Measurements from ENCODE around the gene SLC22A7. TPM values are rescaled to one million over a fixed set of nuclear protein-coding genes. Genes with fewer than 3 reads are reported as not detected.
A peak's percentile ranks its signal among the peaks of the same experiment; 100 is the strongest.

Gene SLC22A7
- total RNA-seq, 4 donors from 2014 or later: 0.42 TPM; not detected in 3

DNA sequence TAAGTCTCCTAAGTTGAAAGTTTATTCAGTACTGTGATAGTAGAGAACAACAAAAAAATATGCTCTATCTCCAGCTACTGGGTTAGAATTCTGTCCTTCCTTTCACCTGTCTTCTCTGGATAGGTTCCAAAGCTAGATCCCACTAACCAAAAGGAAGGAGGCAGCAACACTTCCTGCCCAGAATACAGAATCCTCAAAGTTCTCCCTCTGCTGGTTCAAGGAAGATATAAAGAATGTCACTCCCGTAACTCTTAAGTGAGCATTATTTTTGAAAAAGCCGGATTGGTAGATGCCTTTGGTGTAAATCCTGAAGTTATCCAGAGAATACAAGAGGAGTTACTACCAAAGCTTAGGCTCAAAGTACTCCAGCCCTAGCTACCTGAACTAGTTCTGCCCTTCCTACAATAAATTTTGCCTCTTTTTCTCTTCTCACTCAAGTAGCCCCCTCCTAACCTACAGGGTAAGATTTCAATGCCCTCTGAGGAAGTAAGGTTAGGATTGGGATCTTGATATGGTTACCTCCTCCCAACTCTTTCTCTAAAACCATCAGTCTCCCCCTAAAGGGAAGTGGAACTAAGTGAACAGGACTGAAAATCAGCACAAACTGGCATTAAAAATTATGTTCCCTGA, 36.5 kb downstream of the SLC22A7 start:
- DNase-seq: no peak
- Histone ChIP-seq H3K27ac (no peak overlapping the region), H3K4me3 (no peak overlapping the region), H3K4me1 (peaks cover 6 to 9% of the 10 kb centered on the region in 2 donors), H3K27me3 (no peaks in the 10 kb centered on the region), H3K9me3 (no peaks in the 10 kb centered on the region), H3K36me3 (peaks cover 0 to 26% of the 10 kb centered on the region in 2 donors)
- in situ Hi-C loops (cut with MboI; ENCODE audit: low sequenced_read_pairs in 4 of 4) (loop anchor here in 1 of 4 donors (25.0 kb wide), 1 partner anchor 422 kb away; the partner anchor contains the start of gene PTCRA), intact Hi-C loops (cut with DNase I; ENCODE audit: low total_unique reads) (loop anchor here (10.0 kb wide), 1 partner anchor 430 kb away; no protein-coding TSS in a partner anchor)
- ATAC-seq: peak in 1 of 2 donors; percentile 69
- TF ChIP-seq POLR2A (IDR thresholded peaks at IDR 0.05): no peak
- TF ChIP-seq, protein P1, sequence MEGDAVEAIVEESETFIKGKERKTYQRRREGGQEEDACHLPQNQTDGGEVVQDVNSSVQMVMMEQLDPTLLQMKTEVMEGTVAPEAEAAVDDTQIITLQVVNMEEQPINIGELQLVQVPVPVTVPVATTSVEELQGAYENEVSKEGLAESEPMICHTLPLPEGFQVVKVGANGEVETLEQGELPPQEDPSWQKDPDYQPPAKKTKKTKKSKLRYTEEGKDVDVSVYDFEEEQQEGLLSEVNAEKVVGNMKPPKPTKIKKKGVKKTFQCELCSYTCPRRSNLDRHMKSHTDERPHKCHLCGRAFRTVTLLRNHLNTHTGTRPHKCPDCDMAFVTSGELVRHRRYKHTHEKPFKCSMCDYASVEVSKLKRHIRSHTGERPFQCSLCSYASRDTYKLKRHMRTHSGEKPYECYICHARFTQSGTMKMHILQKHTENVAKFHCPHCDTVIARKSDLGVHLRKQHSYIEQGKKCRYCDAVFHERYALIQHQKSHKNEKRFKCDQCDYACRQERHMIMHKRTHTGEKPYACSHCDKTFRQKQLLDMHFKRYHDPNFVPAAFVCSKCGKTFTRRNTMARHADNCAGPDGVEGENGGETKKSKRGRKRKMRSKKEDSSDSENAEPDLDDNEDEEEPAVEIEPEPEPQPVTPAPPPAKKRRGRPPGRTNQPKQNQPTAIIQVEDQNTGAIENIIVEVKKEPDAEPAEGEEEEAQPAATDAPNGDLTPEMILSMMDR (IDR thresholded peaks at IDR 0.05 in 4 of 5, conservative IDR thresholded peaks at IDR 0.05 in 1 of 5): peak in 4 of 5 experiments; percentile 22 to 42 (median 30)

DNA sequence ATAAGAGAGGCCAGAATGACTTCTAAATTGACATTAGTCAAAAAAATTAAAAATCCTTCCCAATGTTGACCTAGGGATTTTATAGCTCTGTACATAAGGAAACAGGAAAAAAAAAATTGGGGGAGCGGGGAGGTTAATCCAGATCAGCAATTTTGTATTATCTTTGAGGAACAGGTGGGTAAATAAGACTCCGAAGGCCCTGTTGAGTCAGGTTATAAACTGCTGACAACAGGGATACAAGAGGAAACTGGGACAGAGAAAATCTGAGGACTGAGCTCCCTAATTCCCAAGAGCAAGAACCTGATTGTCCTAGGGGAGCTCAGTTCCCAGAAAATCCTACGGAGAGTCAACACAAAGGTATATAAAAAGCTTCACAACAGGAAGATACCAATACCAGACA, 37.4 kb downstream of the SLC22A7 start:
- Histone ChIP-seq H3K4me3 (no peak overlapping the region), H3K36me3 (peaks cover 0 to 35% of the 10 kb centered on the region in 2 donors), H3K4me1 (peaks cover 6 to 9% of the 10 kb centered on the region in 2 donors), H3K27me3 (no peaks in the 10 kb centered on the region), H3K9me3 (no peaks in the 10 kb centered on the region), H3K27ac (no peak overlapping the region)
- in situ Hi-C loops (cut with MboI; ENCODE audit: low sequenced_read_pairs in 4 of 4) (loop anchor here in 1 of 4 donors (25.0 kb wide), 1 partner anchor 423 kb away; the partner anchor contains the start of gene PTCRA), intact Hi-C loops (cut with DNase I; ENCODE audit: low total_unique reads) (loop anchor here (10.0 kb wide), 1 partner anchor 431 kb away; no protein-coding TSS in a partner anchor)
- DNase-seq: no peak
- TF ChIP-seq, protein P1 (IDR thresholded peaks at IDR 0.05 in 4 of 5, conservative IDR thresholded peaks at IDR 0.05 in 1 of 5): no peak
- TF ChIP-seq POLR2A (IDR thresholded peaks at IDR 0.05): no peak
- no peak for ATAC-seq

DNA sequence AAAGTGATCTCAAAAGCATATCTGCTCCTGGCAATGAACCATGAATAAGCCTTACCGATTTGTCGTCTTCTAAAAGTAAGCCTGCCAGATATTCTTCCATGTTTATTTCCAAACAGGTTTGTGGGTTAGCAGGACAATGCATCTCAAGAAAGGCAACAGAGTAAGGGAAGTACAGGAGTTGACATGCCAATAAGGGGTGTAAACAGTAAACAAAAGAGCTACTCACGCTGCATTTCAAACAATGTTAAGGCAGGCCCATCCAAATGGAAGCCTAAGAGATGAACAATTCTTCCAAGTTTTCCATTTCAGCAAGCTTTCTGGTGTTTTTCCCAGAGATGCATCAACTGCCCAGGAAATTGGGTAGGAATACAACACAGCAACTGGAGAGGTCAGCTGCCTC, 38.3 kb downstream of the SLC22A7 start:
- ATAC-seq (no peak), DNase-seq (no peak)
- intact Hi-C loops (cut with DNase I; ENCODE audit: low total_unique reads) (loop anchor here (10.0 kb wide), 1 partner anchor 432 kb away; no protein-coding TSS in a partner anchor), in situ Hi-C loops (cut with MboI; ENCODE audit: low sequenced_read_pairs in 4 of 4) (loop anchor here in 1 of 4 donors (25.0 kb wide), 1 partner anchor 424 kb away; the partner anchor contains the start of gene PTCRA)
- TF ChIP-seq, protein P1 (IDR thresholded peaks at IDR 0.05 in 4 of 5, conservative IDR thresholded peaks at IDR 0.05 in 1 of 5): no peak
- no peak for TF ChIP-seq POLR2A (IDR thresholded peaks at IDR 0.05)
- no peak overlapping the region for H3K4me3 ChIP-seq
- H3K27ac ChIP-seq: no peak overlapping the region
- peaks cover 0 to 44% of the 10 kb centered on the region in 2 donors for H3K36me3 ChIP-seq
- H3K27me3 ChIP-seq: no peaks in the 10 kb centered on the region
- peaks cover 6 to 9% of the 10 kb centered on the region in 2 donors for H3K4me1 ChIP-seq
- no peaks in the 10 kb centered on the region for H3K9me3 ChIP-seq

DNA sequence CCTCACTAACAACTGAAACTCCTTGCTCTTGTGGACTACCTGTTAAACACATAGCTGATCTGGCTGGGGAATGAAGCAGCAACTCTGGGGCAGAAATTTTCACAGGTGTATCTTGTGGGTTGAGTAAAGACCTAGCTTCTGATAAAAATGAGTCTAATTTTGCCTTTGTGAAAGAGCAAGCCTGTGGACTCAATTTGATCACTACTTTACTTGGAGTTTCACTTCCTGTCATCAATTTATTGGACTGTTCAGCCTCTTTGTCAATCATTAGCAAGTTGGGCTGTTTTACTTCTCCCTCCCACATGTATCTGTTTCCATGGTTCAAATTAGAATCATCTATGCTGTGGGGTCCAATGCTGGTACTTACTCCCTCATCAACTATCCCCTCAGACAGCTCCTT, 40.2 kb downstream of the SLC22A7 start:
- no peaks in the 10 kb centered on the region for H3K9me3 ChIP-seq
- no peak for TF ChIP-seq POLR2A (IDR thresholded peaks at IDR 0.05)
- TF ChIP-seq, protein P1 (IDR thresholded peaks at IDR 0.05 in 4 of 5, conservative IDR thresholded peaks at IDR 0.05 in 1 of 5): no peak
- peaks cover 0 to 61% of the 10 kb centered on the region in 2 donors for H3K36me3 ChIP-seq
- H3K27ac ChIP-seq: no peak overlapping the region
- intact Hi-C loops (cut with DNase I; ENCODE audit: low total_unique reads) (loop anchor here (10.0 kb wide), 1 partner anchor 433 kb away; no protein-coding TSS in a partner anchor), in situ Hi-C loops (cut with MboI; ENCODE audit: low sequenced_read_pairs in 4 of 4) (loop anchor here in 1 of 4 donors (25.0 kb wide), 1 partner anchor 426 kb away; the partner anchor contains the start of gene PTCRA)
- ATAC-seq: no peak
- H3K4me1 ChIP-seq: peaks cover 6 to 9% of the 10 kb centered on the region in 2 donors
- H3K27me3 ChIP-seq: no peaks in the 10 kb centered on the region
- no peak overlapping the region for H3K4me3 ChIP-seq
- no peak for DNase-seq

All from gastrocnemius medialis (tissue), 4 donors.